HEK293T (cell line): Measurements from ENCODE around the gene UBE2B.

Experiments used
- ARNT ChIP-seq: fragments of 450-650 bp; IDR thresholded peaks from 2 replicates; pipeline ENCODE4 v1.6.1; 2017; ENCODE audit warnings: mild to moderate bottlenecking
- BHLHE40 ChIP-seq: fragments of 450-650 bp; IDR thresholded peaks from 2 replicates; pipeline ENCODE4 v1.6.1; 2016; ENCODE audit warnings: mild to moderate bottlenecking, moderate library complexity, borderline replicate concordance
- ELF4 ChIP-seq: fragments of 450-650 bp; IDR thresholded peaks from 2 replicates; pipeline ENCODE4 v1.6.1; 2017; ENCODE audit warnings: antibody characterized with exemption
- FOXM1 ChIP-seq: fragments of 450-650 bp; IDR thresholded peaks from 2 replicates; pipeline ENCODE4 v1.6.1; 2017; ENCODE audit warnings: mild to moderate bottlenecking, borderline replicate concordance
- HDGF ChIP-seq: fragments of 450-650 bp; IDR thresholded peaks from 2 replicates; pipeline ENCODE4 v1.6.1; 2017; ENCODE audit warnings: antibody characterized with exemption, borderline replicate concordance
- LEF1 ChIP-seq: fragments of 450-650 bp; IDR thresholded peaks from 2 replicates; pipeline ENCODE4 v1.6.1; 2017; ENCODE audit warnings: mild to moderate bottlenecking, borderline replicate concordance
- SUZ12 ChIP-seq: fragments of 450-650 bp; IDR thresholded peaks from 2 replicates; pipeline ENCODE4 v1.6.1; 2016; ENCODE audit warnings: mild to moderate bottlenecking
- TARDBP ChIP-seq: fragments of 450-650 bp; IDR thresholded peaks from 2 replicates; pipeline ENCODE4 v1.6.1; 2016

DNA sequence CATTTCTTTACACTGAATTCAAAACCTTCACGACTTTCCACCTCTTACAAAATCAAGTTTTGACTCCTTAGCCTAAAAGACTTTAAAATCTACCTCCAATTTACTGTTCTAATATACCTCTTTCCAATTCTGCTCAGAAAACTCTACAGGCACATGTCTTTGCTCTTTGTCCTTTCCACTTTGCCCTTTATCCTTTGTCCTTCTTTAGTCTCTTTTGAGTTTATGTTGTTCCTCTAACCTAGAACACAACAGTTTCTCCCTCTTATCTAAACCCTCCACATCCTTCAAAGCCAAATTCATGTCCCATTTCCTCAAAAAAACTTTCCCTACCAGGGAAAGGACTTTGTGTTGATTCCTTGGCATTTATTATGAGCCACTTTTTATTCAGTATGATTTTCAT is 5.8 kb upstream of the UBE2B start:
- TF ChIP-seq FOXM1: no peak
- TF ChIP-seq TARDBP: no peak
- TF ChIP-seq ARNT: no peak
- no peak for TF ChIP-seq SUZ12
- TF ChIP-seq LEF1: no peak
- no peak for TF ChIP-seq ELF4
- TF ChIP-seq HDGF: no peak
- no peak for TF ChIP-seq BHLHE40
